ENCODE results near the gene ATP2A1. TPM values are rescaled to one million over a fixed set of nuclear protein-coding genes. Genes with fewer than 3 reads are reported as not detected.

ATP2A1 gene
- total and polyA plus RNA-seq, 2 experiments from 2014 or later, result 0.13 to 2.3 TPM

GRCh38 chr16:28910086-28911031 lies 32.1 kb downstream of the ATP2A1 start:
- H3K27me3 ChIP-seq, result no peaks in the 10 kb centered on the region
- H3K9me3 ChIP-seq (ENCODE audit: low read depth), result no peaks in the 10 kb centered on the region
- DNase-seq (ENCODE audit: low spot score), result no peak
- no peaks in the 10 kb centered on the region for H3K9me2 ChIP-seq (replicated peaks; ENCODE audit: insufficient read depth)
- H3K4me3 ChIP-seq, result no peak overlapping the region
- H3K36me3 ChIP-seq (replicated peaks; ENCODE audit: insufficient read depth, low read depth), result no peaks in the 10 kb centered on the region
- no peak for TF ChIP-seq EZH2 (IDR thresholded peaks at IDR 0.05; ENCODE audit: borderline replicate concordance)
- TF ChIP-seq, protein P1, sequence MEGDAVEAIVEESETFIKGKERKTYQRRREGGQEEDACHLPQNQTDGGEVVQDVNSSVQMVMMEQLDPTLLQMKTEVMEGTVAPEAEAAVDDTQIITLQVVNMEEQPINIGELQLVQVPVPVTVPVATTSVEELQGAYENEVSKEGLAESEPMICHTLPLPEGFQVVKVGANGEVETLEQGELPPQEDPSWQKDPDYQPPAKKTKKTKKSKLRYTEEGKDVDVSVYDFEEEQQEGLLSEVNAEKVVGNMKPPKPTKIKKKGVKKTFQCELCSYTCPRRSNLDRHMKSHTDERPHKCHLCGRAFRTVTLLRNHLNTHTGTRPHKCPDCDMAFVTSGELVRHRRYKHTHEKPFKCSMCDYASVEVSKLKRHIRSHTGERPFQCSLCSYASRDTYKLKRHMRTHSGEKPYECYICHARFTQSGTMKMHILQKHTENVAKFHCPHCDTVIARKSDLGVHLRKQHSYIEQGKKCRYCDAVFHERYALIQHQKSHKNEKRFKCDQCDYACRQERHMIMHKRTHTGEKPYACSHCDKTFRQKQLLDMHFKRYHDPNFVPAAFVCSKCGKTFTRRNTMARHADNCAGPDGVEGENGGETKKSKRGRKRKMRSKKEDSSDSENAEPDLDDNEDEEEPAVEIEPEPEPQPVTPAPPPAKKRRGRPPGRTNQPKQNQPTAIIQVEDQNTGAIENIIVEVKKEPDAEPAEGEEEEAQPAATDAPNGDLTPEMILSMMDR (IDR thresholded peaks at IDR 0.05; ENCODE audit: poor library complexity), result no peak
- no peak for TF ChIP-seq EZH2phosphoT487 (IDR thresholded peaks at IDR 0.05; ENCODE audit: low read depth, severe bottlenecking, unreplicated experiment)
- no peak overlapping the region for H3K27ac ChIP-seq
- H3K79me2 ChIP-seq, result no peaks in the 10 kb centered on the region
- no peaks in the 10 kb centered on the region for H3K4me1 ChIP-seq (ENCODE audit: insufficient read depth)
- no peak overlapping the region for H3K4me2 ChIP-seq
- WGBS (ENCODE audit: low lambda C conversion rate, missing lambda C conversion rate), result 85% methylated on average over 19 of the region's 19 CpGs
- no peak overlapping the region for H2AFZ ChIP-seq
- H4K20me1 ChIP-seq (ENCODE audit: insufficient read depth, poor library complexity, severe bottlenecking), result no peaks in the 10 kb centered on the region

DNA sequence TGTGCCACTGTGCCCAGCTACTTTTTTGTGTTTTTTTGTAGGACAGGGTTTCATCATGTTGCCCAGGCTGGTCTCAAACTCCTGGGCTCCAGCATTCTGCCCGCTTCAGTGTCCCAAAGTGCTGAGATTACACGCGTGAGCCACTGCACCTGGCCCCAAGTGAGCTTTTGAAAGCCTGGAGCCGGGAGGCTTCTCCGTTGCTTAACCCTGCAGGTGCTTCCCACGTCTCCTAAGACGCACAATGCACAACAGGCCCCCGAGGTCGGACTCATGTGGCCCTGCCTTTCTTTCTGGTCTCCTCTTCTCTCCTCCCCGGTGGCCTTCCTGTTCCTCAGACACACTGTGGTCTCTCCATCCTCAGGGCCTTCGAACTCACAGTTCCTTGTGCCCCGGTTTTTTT lies 34.3 kb downstream of the ATP2A1 start:
- TF ChIP-seq EZH2 (IDR thresholded peaks at IDR 0.05; ENCODE audit: borderline replicate concordance) (no peak), EZH2phosphoT487 (IDR thresholded peaks at IDR 0.05; ENCODE audit: low read depth, severe bottlenecking, unreplicated experiment) (no peak)
- TF ChIP-seq, protein P1 (IDR thresholded peaks at IDR 0.05; ENCODE audit: poor library complexity), result no peak
- 96% methylated on average over 11 of the region's 12 CpGs for WGBS (ENCODE audit: low lambda C conversion rate, missing lambda C conversion rate)
- Histone ChIP-seq H2AFZ (no peak overlapping the region), H3K9me2 (replicated peaks; ENCODE audit: insufficient read depth) (no peaks in the 10 kb centered on the region), H4K20me1 (ENCODE audit: insufficient read depth, poor library complexity, severe bottlenecking) (no peaks in the 10 kb centered on the region), H3K27ac (no peak overlapping the region), H3K4me3 (no peak overlapping the region), H3K4me1 (ENCODE audit: insufficient read depth) (no peaks in the 10 kb centered on the region), H3K4me2 (no peak overlapping the region), H3K9me3 (ENCODE audit: low read depth) (no peaks in the 10 kb centered on the region), H3K79me2 (no peaks in the 10 kb centered on the region), H3K36me3 (replicated peaks; ENCODE audit: insufficient read depth, low read depth) (no peaks in the 10 kb centered on the region), H3K27me3 (no peaks in the 10 kb centered on the region)
- DNase-seq (ENCODE audit: low spot score), result no peak

GRCh38 chr16:28913946-28914724 lies 35.8 kb downstream of the ATP2A1 start:
- no peak for TF ChIP-seq EZH2 (IDR thresholded peaks at IDR 0.05; ENCODE audit: borderline replicate concordance)
- TF ChIP-seq EZH2phosphoT487 (IDR thresholded peaks at IDR 0.05; ENCODE audit: low read depth, severe bottlenecking, unreplicated experiment), result no peak
- TF ChIP-seq, protein P1 (IDR thresholded peaks at IDR 0.05; ENCODE audit: poor library complexity), result no peak
- no peaks in the 10 kb centered on the region for H3K9me3 ChIP-seq (ENCODE audit: low read depth)
- H3K27me3 ChIP-seq, result no peaks in the 10 kb centered on the region
- no peak for DNase-seq (ENCODE audit: low spot score)
- no peak overlapping the region for H3K4me2 ChIP-seq
- H4K20me1 ChIP-seq (ENCODE audit: insufficient read depth, poor library complexity, severe bottlenecking), result no peaks in the 10 kb centered on the region
- H3K9me2 ChIP-seq (replicated peaks; ENCODE audit: insufficient read depth), result no peaks in the 10 kb centered on the region
- 95% methylated on average over 27 of the region's 29 CpGs for WGBS (ENCODE audit: low lambda C conversion rate, missing lambda C conversion rate)
- no peak overlapping the region for H3K4me3 ChIP-seq
- H3K27ac ChIP-seq, result no peak overlapping the region
- H3K36me3 ChIP-seq (replicated peaks; ENCODE audit: insufficient read depth, low read depth), result no peaks in the 10 kb centered on the region
- H2AFZ ChIP-seq, result no peak overlapping the region
- H3K4me1 ChIP-seq (ENCODE audit: insufficient read depth), result no peaks in the 10 kb centered on the region
- H3K79me2 ChIP-seq, result no peaks in the 10 kb centered on the region
